WTC11 (cell line): ENCODE measurements around the gene IST1. TPM values are rescaled to one million over a fixed set of nuclear protein-coding genes. Genes with fewer than 3 reads are reported as not detected.

Source experiments
- ATAC-seq: fragments of 200-7000 bp; cut with Tn5 transposase; 2 replicates; pipeline ENCODE4 v1.10.0; 2021; ENCODE audit warnings: mild to moderate bottlenecking, moderate library complexity
- CTCF ChIA-PET: fragments of 300-600 bp; sonication (Branson Sonifier 250); formaldehyde crosslinking; loops from one replicate; lab custom pipeline; 2021; ENCODE audit warnings: antibody characterized with exemption; lab: Charles Lee
- POLR2A ChIA-PET: fragments of 350-600 bp; sonication (Branson Sonifier 250); formaldehyde crosslinking; loops from one replicate; lab custom pipeline; 2021; ENCODE audit warnings: antibody characterized with exemption; lab: Charles Lee
- DNase-seq: peaks from one replicate; pipeline ENCODE4 v3.0.0; 2021; ENCODE audit warnings: low spot score
- H3K27ac Mint-ChIP-seq: 2 replicates; pipeline ENCODE4 v1.8.0; 2021; ENCODE audit warnings: mixed read lengths
- H3K27me3 Mint-ChIP-seq: 2 replicates; pipeline ENCODE4 v1.8.0; 2021; ENCODE audit warnings: low read depth, mild to moderate bottlenecking, moderate library complexity, mixed read lengths
- H3K36me3 Mint-ChIP-seq: 2 replicates; pipeline ENCODE4 v1.8.0; 2021; ENCODE audit warnings: mixed read lengths
- H3K4me1 Mint-ChIP-seq: 2 replicates; pipeline ENCODE4 v1.8.0; 2022; ENCODE audit warnings: mixed read lengths
- H3K4me3 Mint-ChIP-seq: 2 replicates; pipeline ENCODE4 v1.8.0; 2021; ENCODE audit warnings: mild to moderate bottlenecking, moderate library complexity, mixed read lengths
- H3K9me3 Mint-ChIP-seq: 2 replicates; pipeline ENCODE4 v1.8.0; 2021; ENCODE audit warnings: mixed read lengths
- ATF1 ChIP-seq: sonication (generic); formaldehyde crosslinking; IDR thresholded peaks from 2 replicates; pipeline ENCODE4 v1.8.1; 2023; ENCODE audit warnings: mild to moderate bottlenecking, moderate library complexity, missing genetic modification reagents
- ATF6 ChIP-seq: sonication (generic); formaldehyde crosslinking; IDR thresholded peaks from 2 replicates; pipeline ENCODE4 v1.8.1; 2023; ENCODE audit warnings: mild to moderate bottlenecking, missing genetic modification reagents
- CDX4 ChIP-seq: fragments of 250-450 bp; sonication (Bioruptor Pico); IDR thresholded peaks from 2 replicates; pipeline ENCODE4 v1.9.0; 2021; ENCODE audit warnings: moderate library complexity, mild to moderate bottlenecking, inconsistent platforms, borderline replicate concordance
- E2F4 ChIP-seq: sonication (generic); formaldehyde crosslinking; IDR thresholded peaks from 2 replicates; pipeline ENCODE4 v1.8.1; 2022; ENCODE audit warnings: low read depth, mild to moderate bottlenecking, moderate library complexity, missing genetic modification reagents, borderline replicate concordance
- FOXK1 ChIP-seq: sonication (generic); formaldehyde crosslinking; IDR thresholded peaks from 2 replicates; pipeline ENCODE4 v1.8.0; 2022; ENCODE audit warnings: mild to moderate bottlenecking, moderate library complexity, missing genetic modification reagents
- MXD4 ChIP-seq: fragments of 250-450 bp; sonication (Bioruptor Pico); IDR thresholded peaks from 2 replicates; pipeline ENCODE4 v1.8.0; 2021; ENCODE audit warnings: mild to moderate bottlenecking, moderate library complexity, borderline replicate concordance
- NFATC4 ChIP-seq: fragments of 250-450 bp; sonication (Bioruptor Pico); IDR thresholded peaks from 2 replicates; pipeline ENCODE4 v1.9.0; 2021; ENCODE audit warnings: mild to moderate bottlenecking
- TCF7 ChIP-seq: sonication (generic); formaldehyde crosslinking; IDR thresholded peaks from 2 replicates; pipeline ENCODE4 v1.8.0; 2022; ENCODE audit warnings: mild to moderate bottlenecking, low read depth, missing genetic modification reagents, moderate library complexity
- total RNA-seq: library from RNA; stranded (reverse); gene quantifications from 3 replicates; pipeline ENCODE4 v1.2.3, GENCODE V29; 2021
- TF ChIP-seq, protein P1 (sequence below): sonication (generic); formaldehyde crosslinking; IDR thresholded peaks from 2 replicates; pipeline ENCODE4 v1.8.1; 2023; ENCODE audit warnings: mild to moderate bottlenecking, missing genetic modification reagents
- TF ChIP-seq, protein P2 (sequence below): sonication (generic); formaldehyde crosslinking; IDR thresholded peaks from 2 replicates; pipeline ENCODE4 v1.8.1; 2022; ENCODE audit warnings: mild to moderate bottlenecking, moderate library complexity, missing genetic modification reagents
- TF ChIP-seq, protein P3 (sequence below): sonication (generic); formaldehyde crosslinking; IDR thresholded peaks from 2 replicates; pipeline ENCODE4 v1.8.0; 2023; ENCODE audit warnings: missing genetic modification reagents, mild to moderate bottlenecking, borderline replicate concordance
- TF ChIP-seq, protein P4 (sequence below): sonication (generic); formaldehyde crosslinking; IDR thresholded peaks from 2 replicates; pipeline ENCODE4 v1.8.1; 2023; ENCODE audit warnings: mild to moderate bottlenecking, missing genetic modification reagents, moderate library complexity

The IST1 gene
- total RNA-seq, 1 experiment from 2014 or later = 272 TPM

DNA sequence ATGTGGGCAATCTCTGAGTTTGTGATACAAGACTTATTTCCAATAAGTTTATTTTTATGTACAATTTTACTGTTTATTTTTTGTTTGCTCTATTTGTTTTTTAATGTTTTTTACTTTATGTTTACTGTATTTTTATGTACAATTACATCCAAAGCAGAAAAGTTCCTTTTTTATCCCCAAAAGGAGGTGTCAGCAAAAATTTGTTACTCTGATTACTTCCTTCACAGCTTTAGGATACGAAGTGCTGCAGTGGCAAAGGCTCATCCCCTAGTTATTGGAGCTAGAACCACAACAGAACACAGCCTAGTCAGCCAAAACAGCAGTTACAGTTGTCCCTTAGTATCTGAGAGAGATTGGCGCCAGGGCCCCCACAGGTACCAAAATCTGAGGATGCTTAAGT lies 35.7 kb downstream of the IST1 start:
- no peaks in the 10 kb centered on the region for H3K4me1 Mint-ChIP-seq
- TF ChIP-seq, protein P1, sequence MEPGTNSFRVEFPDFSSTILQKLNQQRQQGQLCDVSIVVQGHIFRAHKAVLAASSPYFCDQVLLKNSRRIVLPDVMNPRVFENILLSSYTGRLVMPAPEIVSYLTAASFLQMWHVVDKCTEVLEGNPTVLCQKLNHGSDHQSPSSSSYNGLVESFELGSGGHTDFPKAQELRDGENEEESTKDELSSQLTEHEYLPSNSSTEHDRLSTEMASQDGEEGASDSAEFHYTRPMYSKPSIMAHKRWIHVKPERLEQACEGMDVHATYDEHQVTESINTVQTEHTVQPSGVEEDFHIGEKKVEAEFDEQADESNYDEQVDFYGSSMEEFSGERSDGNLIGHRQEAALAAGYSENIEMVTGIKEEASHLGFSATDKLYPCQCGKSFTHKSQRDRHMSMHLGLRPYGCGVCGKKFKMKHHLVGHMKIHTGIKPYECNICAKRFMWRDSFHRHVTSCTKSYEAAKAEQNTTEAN = no peak
- TF ChIP-seq, protein P2, sequence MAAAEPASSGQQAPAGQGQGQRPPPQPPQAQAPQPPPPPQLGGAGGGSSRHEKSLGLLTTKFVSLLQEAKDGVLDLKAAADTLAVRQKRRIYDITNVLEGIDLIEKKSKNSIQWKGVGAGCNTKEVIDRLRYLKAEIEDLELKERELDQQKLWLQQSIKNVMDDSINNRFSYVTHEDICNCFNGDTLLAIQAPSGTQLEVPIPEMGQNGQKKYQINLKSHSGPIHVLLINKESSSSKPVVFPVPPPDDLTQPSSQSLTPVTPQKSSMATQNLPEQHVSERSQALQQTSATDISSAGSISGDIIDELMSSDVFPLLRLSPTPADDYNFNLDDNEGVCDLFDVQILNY (CRISPR knock-in tag) = no peak
- no peak for TF ChIP-seq ATF1 (CRISPR knock-in tag)
- TF ChIP-seq ATF6 (CRISPR knock-in tag) = no peak
- TF ChIP-seq NFATC4 (CRISPR knock-in tag) = no peak
- no peak for TF ChIP-seq CDX4 (CRISPR knock-in tag)
- no peak for TF ChIP-seq MXD4
- TF ChIP-seq TCF7 (CRISPR knock-in tag) = no peak
- TF ChIP-seq, protein P3, sequence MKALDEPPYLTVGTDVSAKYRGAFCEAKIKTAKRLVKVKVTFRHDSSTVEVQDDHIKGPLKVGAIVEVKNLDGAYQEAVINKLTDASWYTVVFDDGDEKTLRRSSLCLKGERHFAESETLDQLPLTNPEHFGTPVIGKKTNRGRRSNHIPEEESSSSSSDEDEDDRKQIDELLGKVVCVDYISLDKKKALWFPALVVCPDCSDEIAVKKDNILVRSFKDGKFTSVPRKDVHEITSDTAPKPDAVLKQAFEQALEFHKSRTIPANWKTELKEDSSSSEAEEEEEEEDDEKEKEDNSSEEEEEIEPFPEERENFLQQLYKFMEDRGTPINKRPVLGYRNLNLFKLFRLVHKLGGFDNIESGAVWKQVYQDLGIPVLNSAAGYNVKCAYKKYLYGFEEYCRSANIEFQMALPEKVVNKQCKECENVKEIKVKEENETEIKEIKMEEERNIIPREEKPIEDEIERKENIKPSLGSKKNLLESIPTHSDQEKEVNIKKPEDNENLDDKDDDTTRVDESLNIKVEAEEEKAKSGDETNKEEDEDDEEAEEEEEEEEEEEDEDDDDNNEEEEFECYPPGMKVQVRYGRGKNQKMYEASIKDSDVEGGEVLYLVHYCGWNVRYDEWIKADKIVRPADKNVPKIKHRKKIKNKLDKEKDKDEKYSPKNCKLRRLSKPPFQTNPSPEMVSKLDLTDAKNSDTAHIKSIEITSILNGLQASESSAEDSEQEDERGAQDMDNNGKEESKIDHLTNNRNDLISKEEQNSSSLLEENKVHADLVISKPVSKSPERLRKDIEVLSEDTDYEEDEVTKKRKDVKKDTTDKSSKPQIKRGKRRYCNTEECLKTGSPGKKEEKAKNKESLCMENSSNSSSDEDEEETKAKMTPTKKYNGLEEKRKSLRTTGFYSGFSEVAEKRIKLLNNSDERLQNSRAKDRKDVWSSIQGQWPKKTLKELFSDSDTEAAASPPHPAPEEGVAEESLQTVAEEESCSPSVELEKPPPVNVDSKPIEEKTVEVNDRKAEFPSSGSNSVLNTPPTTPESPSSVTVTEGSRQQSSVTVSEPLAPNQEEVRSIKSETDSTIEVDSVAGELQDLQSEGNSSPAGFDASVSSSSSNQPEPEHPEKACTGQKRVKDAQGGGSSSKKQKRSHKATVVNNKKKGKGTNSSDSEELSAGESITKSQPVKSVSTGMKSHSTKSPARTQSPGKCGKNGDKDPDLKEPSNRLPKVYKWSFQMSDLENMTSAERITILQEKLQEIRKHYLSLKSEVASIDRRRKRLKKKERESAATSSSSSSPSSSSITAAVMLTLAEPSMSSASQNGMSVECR (CRISPR knock-in tag) = no peak
- no peak for TF ChIP-seq E2F4 (CRISPR knock-in tag)
- no peak for TF ChIP-seq FOXK1 (CRISPR knock-in tag)
- ChIA-PET POLR2A (interaction anchor here (0.6 kb wide), 1 partner anchor 171 kb away, joined by 4 read pairs; no protein-coding TSS in a partner anchor), CTCF (interaction anchor here (1.0 to 1.6 kb wide), 2 partner anchors 30 to 49 kb away, joined by 3 to 5 read pairs; no protein-coding TSS in a partner anchor)
- no peak overlapping the region for H3K27ac Mint-ChIP-seq
- H3K4me3 Mint-ChIP-seq = no peak overlapping the region
- peaks cover 47% of the 10 kb centered on the region for H3K36me3 Mint-ChIP-seq
- DNase-seq = no peak
- no peaks in the 10 kb centered on the region for H3K27me3 Mint-ChIP-seq
- H3K9me3 Mint-ChIP-seq = no peaks in the 10 kb centered on the region
- ATAC-seq = no peak

DNA sequence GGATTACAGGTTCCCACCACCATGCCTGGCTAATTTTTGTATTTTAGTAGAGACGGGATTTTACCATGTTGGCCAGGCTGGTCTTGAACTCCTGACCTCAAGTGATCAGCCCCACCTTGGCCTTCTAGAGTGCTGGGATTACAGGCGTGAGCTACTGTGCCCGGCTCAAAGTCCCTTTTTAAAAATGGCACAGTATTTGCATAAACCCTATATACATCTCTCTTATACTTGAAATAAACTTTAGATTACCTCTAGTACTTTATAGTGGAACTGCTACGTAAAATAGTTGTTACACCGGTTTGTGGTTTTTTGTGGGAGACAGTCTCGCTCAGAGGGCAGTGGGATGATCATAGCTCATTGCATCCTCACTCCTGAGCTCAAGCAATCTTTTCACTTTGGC lies 36.3 kb downstream of the IST1 start:
- DNase-seq = no peak
- Mint-ChIP-seq H3K4me1 (no peaks in the 10 kb centered on the region), H3K4me3 (no peak overlapping the region), H3K9me3 (no peaks in the 10 kb centered on the region), H3K27me3 (no peaks in the 10 kb centered on the region), H3K36me3 (peaks cover 44% of the 10 kb centered on the region), H3K27ac (no peak overlapping the region)
- CTCF ChIA-PET = interaction anchor here (1.0 to 1.6 kb wide), 2 partner anchors 30 to 49 kb away, joined by 3 to 5 read pairs; no protein-coding TSS in a partner anchor
- TF ChIP-seq, protein P4, sequence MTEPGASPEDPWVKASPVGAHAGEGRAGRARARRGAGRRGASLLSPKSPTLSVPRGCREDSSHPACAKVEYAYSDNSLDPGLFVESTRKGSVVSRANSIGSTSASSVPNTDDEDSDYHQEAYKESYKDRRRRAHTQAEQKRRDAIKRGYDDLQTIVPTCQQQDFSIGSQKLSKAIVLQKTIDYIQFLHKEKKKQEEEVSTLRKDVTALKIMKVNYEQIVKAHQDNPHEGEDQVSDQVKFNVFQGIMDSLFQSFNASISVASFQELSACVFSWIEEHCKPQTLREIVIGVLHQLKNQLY (CRISPR knock-in tag) = no peak
- POLR2A ChIA-PET = no interaction called here
- no peak for ATAC-seq
